Astrocyte of the spinal cord (primary cell): Measurements from ENCODE around the gene SPG11.
"Not testable (repeated sequence)": the region's sequence is repeated elsewhere in the genome, so short reads cannot be mapped to it uniquely, and the experiment has no call there.

Experiments used
- DNase-seq: peaks from one replicate; pipeline ENCODE4 v3.0.0; 2011; ENCODE audit warnings: low read depth, low spot score
- H3K4me3 ChIP-seq: 2 replicates; pipeline ENCODE4 v1.5.1; 2011; ENCODE audit warnings: low read depth, mild to moderate bottlenecking, low read length, moderate library complexity
- in situ Hi-C: cut with HindIII; loops from 2 replicates; pipeline ENCODE4 v1.10.0; 2017; ENCODE audit warnings: low sequenced_read_pairs
- TF ChIP-seq, protein P1 (sequence below): IDR thresholded peaks from 2 replicates; pipeline ENCODE4 v1.5.1; 2012; ENCODE audit warnings: low read depth, mild to moderate bottlenecking, low read length, inconsistent platforms

Gene SPG11

DNA sequence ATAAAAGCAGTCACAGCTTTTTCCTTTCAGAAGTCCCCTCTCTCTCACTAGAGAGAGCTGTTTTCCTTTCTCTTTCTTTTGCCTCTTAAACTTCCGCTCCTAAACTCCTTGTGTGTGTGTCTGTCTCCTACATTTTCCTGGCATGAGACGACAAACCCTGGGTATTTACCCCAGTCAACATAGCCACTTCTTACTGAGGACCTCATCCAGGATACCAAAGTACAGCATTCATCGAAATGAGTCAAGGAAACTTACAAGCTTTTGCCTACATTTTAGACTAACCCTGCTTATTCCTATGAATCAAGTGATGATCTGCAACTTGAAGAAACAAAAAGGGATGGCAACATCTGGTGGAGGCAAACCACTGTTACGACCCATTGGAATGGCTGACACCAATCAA, 31.0 kb upstream of the SPG11 start:
- DNase-seq: no peak
- in situ Hi-C loops: no loop called here
- TF ChIP-seq, protein P1, sequence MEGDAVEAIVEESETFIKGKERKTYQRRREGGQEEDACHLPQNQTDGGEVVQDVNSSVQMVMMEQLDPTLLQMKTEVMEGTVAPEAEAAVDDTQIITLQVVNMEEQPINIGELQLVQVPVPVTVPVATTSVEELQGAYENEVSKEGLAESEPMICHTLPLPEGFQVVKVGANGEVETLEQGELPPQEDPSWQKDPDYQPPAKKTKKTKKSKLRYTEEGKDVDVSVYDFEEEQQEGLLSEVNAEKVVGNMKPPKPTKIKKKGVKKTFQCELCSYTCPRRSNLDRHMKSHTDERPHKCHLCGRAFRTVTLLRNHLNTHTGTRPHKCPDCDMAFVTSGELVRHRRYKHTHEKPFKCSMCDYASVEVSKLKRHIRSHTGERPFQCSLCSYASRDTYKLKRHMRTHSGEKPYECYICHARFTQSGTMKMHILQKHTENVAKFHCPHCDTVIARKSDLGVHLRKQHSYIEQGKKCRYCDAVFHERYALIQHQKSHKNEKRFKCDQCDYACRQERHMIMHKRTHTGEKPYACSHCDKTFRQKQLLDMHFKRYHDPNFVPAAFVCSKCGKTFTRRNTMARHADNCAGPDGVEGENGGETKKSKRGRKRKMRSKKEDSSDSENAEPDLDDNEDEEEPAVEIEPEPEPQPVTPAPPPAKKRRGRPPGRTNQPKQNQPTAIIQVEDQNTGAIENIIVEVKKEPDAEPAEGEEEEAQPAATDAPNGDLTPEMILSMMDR: no peak
- no peak overlapping the region for H3K4me3 ChIP-seq

- TF ChIP-seq, protein P1: no peak
- no peak overlapping the region for H3K4me3 ChIP-seq
- DNase-seq: no peak
- in situ Hi-C loops: no loop called here
These were observed 29.2 kb upstream of the SPG11 start for GRCh38 chr15:44692659-44693058.

DNA sequence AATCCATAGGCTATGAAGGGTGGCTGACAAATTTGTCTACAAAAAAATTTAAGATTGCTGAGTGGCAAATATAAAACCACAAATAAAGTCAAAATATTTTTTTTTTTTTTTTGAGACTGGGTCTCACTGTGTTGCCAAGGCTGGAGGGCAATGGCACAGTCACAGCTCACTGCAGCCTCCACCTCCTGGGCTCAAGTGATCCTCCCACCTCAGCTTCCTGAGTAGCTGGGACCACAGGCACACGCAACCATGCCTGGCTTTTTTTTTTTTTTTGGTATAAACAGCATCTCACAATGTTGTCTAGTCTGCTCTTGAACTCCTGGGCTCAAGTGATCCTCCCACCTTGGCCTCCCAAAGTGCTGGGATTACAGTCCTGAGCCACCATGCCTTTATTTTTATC, 26.8 kb upstream of the SPG11 start:
- H3K4me3 ChIP-seq, in situ Hi-C loops, DNase-seq: not testable (repeated sequence)

DNA sequence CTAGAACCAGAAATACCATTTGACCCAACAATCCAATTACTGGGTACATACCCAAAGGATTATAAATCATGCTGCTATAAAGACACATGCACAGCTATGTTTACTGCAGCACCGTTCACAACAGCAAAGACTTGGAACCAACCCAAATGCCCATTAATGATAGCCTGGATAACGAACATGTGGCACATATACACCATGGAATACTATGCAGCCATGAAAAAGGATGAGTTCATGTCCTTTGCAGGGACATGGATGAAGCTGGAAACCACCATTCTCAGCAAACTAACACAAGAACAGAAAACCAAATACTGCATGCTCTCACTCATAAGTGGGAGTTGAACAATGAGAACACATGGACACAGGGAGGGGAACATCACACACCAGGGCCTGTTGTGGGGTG, 25.9 kb upstream of the SPG11 start:
- H3K4me3 ChIP-seq, in situ Hi-C loops, DNase-seq: not testable (repeated sequence)

- in situ Hi-C loops, H3K4me3 ChIP-seq: not testable (repeated sequence)
- DNase-seq: peak; percentile 12
These were observed 19.6 kb upstream of the SPG11 start for GRCh38 chr15:44682809-44683682.

DNA sequence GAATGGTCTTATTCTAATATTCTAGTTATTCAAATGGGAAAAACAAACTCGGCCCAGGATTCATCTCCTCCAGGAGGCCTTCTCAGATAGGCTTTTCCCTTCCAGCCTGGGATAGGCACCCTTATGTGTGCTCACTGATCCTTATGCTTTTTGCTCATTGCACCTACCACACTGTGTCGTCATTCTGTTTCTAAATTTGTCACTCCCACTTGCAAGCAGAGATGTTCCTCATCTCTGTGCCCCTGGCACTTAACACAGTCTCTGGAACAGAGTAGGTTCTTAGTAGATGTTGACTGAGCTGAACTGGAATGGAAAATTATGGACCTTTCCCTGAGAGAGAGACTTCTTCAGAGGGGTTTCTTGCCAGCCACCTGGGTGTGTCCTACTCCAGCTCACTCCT, 18.7 kb upstream of the SPG11 start:
- in situ Hi-C loops: no loop called here
- DNase-seq: no peak
- no peak overlapping the region for H3K4me3 ChIP-seq
- TF ChIP-seq, protein P1: no peak

GRCh38 chr15:44676676-44677075, 13.2 kb upstream of the SPG11 start:
- no peak for DNase-seq
- in situ Hi-C loops: no loop called here
- no peak overlapping the region for H3K4me3 ChIP-seq
- TF ChIP-seq, protein P1: no peak

DNA sequence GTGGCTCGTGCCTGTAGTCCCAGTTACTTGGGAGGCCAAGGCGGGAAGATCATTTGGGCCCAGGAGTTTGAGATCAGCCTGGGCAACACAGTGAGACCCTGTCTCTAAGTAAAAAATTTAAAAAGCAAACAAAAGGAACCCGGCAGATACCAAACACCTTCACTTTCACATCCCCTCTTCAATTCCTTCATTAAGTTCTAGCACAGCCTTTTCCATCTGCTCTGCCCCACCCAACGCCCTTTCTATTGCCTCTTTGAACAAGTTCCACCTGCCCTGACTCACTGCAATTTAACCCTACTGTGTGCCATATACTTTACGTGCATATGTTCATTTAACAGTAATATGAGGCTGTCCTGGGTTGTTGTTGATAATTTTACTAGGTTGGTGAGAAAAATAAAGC, 12.4 kb upstream of the SPG11 start:
- H3K4me3 ChIP-seq: no peak overlapping the region
- in situ Hi-C loops: no loop called here
- TF ChIP-seq, protein P1: no peak
- no peak for DNase-seq
